Endothelial cell of umbilical vein (primary cell): ENCODE data around the gene GOLT1A.

Experiments used
- EZH2 ChIP-seq: IDR thresholded peaks from 2 replicates; pipeline ENCODE4 v1.6.1; 2012; ENCODE audit warnings: borderline replicate concordance, low read depth, mild to moderate bottlenecking, moderate library complexity, low read length, inconsistent platforms; ENCODE audit not compliant: severe bottlenecking
- POLR2AphosphoS5 ChIP-seq: IDR thresholded peaks from 2 replicates; pipeline ENCODE4 v1.6.1; 2012; ENCODE audit warnings: low read depth, mild to moderate bottlenecking, control low read depth, low read length, moderate library complexity; ENCODE audit not compliant: insufficient read depth
- TF ChIP-seq, protein P1 (sequence below), 2 donors: IDR thresholded peaks; 1 replicate in 1 of 2; 2 replicates in 1 of 2; pipeline ENCODE4 v1.5.1; 2011; ENCODE audit warnings: low read length in 2 of 2, mild to moderate bottlenecking in 2 of 2, moderate library complexity in 2 of 2, control low read depth in 1 of 2, inconsistent platforms in 1 of 2, low read depth in 1 of 2; ENCODE audit not compliant: insufficient read depth in 1 of 2; ENCODE audit errors: extremely low read depth in 1 of 2

DNA sequence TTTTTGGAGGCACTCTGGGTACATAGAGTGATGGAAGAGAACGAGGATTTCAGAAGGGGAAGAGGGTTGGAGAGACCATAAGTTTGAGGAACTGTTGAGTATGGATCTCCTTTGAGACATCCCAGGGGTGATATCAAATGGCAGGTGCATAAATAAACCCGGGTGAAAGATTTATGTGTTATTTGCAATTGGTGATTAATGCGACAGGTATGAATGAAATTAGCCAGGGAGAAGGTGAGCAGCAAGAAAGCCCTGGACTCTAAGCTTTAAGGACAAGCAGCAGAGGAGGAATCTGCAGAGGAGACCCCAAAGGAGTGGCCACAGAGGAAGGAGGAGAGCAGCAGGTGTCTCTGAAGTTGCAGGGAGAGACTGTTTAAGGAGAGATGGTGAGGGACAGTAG is 38.8 kb downstream of the GOLT1A start:
- TF ChIP-seq, protein P1, sequence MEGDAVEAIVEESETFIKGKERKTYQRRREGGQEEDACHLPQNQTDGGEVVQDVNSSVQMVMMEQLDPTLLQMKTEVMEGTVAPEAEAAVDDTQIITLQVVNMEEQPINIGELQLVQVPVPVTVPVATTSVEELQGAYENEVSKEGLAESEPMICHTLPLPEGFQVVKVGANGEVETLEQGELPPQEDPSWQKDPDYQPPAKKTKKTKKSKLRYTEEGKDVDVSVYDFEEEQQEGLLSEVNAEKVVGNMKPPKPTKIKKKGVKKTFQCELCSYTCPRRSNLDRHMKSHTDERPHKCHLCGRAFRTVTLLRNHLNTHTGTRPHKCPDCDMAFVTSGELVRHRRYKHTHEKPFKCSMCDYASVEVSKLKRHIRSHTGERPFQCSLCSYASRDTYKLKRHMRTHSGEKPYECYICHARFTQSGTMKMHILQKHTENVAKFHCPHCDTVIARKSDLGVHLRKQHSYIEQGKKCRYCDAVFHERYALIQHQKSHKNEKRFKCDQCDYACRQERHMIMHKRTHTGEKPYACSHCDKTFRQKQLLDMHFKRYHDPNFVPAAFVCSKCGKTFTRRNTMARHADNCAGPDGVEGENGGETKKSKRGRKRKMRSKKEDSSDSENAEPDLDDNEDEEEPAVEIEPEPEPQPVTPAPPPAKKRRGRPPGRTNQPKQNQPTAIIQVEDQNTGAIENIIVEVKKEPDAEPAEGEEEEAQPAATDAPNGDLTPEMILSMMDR (IDR thresholded peaks at IDR 0.05; ENCODE audit: extremely low read depth in 1 of 2, insufficient read depth in 1 of 2, low read depth in 1 of 2, low read length in 2 of 2): no peak
- TF ChIP-seq POLR2AphosphoS5 (no peak), EZH2 (no peak)
